Endothelial cell of hepatic sinusoid (primary cell): ENCODE results near the gene PODN.

Experiments
- in situ Hi-C: cut with HindIII; loops from 2 replicates; pipeline ENCODE4 v1.10.0; 2017; ENCODE audit warnings: low sequenced_read_pairs

The PODN gene

GRCh38 chr1:53073868-53074311 lies 11.9 kb downstream of the PODN start:
- in situ Hi-C loops: no loop called here

DNA sequence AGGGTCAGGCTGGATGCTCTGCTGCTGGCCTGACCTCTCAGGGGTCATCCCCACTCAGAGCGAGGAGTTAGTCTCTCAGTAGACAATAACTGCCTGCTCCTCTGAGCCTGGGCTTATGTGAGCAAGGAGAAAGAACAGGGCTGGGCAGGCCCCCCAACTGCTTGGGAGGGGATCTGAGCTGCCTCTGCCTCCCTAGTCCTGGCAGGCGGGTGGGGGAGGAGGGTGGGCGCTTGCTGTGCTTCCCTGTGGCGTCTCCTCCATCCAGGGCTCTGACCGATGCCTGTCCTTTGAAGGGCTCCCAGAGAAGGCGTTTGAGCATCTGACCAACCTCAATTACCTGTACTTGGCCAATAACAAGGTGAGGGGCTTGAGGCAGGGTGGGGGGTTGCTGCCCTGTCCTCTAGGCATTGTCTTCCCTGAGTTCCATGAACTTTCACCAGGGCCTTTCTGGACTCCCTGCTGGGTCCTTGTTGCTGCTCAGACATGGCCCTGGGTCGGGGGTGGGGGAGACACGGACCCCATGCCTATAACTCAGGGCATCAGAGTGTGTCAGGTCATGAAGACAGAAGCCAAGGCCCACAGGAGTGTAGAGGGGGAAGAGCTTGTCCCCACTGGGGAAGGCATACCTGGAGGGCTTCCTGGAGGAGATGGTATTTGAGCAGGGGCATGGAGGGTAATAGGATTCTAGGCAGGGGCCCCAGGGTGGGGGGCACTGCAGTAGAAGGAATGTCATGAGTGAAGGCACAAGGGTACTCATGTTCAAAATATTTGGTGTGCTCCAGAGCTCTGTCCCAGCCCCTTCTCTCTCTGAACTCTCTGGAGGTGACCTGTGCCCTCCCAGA lies 12.5 kb downstream of the PODN start:
- in situ Hi-C loops: no loop called here

DNA sequence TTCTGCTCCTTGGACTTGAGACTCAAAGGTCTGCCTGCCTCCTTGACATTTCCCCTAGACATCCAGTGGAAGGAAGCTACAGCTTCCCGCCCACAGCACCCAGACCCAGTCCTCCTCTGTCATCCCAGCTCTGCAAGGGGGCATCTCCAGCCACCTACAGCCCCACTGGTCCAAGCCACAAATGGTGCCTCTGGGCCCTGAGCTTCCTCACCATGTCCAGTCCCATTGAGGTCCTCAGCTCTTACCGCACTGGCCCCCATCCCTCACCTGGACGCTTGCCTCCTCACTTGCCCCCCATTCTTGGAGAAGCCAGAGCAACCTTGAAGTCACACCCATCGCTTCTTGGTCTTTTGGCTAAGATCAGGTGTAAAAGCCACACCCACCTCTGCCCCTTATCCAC lies 13.2 kb downstream of the PODN start:
- in situ Hi-C loops: no loop called here

DNA sequence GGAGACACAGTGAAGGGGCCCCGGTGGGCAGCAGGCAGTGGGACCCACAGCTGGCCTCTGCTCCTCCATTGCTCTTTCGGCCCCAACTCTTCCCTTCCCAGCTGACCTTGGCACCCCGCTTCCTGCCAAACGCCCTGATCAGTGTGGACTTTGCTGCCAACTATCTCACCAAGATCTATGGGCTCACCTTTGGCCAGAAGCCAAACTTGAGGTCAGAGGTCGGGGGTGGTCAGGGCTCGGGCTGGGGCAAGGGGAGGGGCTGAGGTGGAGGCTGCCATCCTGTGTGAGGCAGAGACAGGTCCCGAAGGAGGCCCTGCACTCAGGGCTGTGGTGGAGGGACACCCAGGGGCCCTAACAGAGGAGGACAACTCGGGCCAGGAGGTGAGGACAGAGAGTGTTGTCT lies 13.7 kb downstream of the PODN start:
- in situ Hi-C loops: no loop called here

- in situ Hi-C loops: no loop called here
Observed at GRCh38 chr1:53076165-53076564, 14.2 kb downstream of the PODN start.

DNA sequence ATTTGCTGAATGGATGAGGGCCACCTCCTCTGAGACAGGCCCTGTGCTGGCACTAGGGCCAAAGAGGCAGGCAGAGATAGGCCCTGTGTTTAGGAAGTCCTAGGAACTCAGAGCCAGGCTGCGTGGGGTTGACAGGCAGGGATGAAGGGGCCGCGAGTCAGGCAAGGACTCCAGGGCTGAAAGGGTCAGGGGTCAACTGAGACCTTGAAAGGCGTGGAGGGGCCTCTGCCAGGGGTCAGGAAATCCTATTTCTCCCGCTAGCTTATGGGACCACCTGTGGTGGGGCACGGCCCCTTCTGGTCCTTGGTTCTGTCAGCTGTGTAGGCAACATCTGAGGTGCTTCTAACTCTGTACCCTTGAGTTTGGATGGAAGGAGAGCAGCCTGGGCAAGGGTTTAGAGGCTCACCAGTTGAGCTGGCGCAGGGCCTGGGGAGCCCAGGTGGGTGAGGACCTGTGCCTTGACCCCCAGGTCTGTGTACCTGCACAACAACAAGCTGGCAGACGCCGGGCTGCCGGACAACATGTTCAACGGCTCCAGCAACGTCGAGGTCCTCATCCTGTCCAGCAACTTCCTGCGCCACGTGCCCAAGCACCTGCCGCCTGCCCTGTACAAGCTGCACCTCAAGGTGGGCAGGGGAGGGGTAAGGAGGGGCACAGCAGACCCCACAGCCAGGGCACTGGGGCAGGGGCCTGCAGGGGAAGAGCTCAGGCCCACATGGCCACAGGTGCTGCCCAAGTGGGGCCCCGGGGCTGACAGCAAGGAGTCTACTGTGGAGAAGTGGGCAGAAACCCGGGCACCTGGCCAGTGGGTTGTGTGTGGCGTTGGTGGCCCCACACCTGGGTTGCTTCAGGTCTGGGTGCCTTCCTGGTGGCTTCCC lies 14.9 kb downstream of the PODN start:
- in situ Hi-C loops: no loop called here

DNA sequence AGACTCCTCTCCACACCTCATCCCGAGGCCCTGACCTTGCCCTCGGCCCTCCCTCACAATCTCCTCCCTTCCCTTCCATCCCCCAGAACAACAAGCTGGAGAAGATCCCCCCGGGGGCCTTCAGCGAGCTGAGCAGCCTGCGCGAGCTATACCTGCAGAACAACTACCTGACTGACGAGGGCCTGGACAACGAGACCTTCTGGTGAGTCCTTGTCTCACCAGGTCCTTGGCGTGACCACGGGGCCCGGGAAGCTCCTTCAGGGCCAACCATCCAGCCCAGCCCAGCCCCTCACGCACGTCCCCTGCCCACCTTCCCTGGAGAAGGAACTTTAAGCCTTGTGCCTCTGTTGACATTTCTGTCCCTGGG lies 15.6 kb downstream of the PODN start:
- in situ Hi-C loops: no loop called here

DNA sequence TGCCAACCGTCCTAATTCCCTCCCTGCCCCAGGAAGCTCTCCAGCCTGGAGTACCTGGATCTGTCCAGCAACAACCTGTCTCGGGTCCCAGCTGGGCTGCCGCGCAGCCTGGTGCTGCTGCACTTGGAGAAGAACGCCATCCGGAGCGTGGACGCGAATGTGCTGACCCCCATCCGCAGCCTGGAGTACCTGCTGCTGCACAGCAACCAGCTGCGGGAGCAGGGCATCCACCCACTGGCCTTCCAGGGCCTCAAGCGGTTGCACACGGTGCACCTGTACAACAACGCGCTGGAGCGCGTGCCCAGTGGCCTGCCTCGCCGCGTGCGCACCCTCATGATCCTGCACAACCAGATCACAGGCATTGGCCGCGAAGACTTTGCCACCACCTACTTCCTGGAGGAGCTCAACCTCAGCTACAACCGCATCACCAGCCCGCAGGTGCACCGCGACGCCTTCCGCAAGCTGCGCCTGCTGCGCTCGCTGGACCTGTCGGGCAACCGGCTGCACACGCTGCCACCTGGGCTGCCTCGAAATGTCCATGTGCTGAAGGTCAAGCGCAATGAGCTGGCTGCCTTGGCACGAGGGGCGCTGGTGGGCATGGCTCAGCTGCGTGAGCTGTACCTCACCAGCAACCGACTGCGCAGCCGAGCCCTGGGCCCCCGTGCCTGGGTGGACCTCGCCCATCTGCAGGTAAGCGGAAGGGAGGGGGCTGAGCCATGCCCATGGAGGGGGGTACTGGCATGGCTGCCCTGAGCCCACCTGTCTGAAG lies 16.5 kb downstream of the PODN start:
- in situ Hi-C loops: no loop called here

DNA sequence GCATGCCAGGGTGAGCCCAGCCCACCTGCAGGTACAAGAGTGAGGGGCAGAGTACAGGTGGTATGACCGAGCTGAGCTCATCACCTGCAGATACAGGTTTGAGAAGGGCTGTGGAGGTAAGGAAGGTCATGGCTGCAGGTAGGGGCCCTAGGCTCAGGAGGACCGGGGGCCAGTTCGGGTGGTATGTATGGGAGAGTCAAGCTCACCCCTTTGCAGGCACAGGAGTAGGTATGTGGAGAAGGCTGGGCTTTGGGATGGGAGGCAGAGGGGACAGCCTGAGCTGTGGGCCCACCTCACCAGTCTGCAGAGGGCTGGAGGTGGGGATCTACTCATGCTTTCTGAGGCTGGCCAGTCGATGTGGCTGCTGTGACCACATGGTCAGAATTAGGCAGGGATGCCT lies 17.2 kb downstream of the PODN start:
- in situ Hi-C loops: no loop called here

GRCh38 chr1:53080041-53080440 lies 18.0 kb downstream of the PODN start:
- in situ Hi-C loops: no loop called here

GRCh38 chr1:53080769-53081168 lies 18.8 kb downstream of the PODN start:
- in situ Hi-C loops: no loop called here

DNA sequence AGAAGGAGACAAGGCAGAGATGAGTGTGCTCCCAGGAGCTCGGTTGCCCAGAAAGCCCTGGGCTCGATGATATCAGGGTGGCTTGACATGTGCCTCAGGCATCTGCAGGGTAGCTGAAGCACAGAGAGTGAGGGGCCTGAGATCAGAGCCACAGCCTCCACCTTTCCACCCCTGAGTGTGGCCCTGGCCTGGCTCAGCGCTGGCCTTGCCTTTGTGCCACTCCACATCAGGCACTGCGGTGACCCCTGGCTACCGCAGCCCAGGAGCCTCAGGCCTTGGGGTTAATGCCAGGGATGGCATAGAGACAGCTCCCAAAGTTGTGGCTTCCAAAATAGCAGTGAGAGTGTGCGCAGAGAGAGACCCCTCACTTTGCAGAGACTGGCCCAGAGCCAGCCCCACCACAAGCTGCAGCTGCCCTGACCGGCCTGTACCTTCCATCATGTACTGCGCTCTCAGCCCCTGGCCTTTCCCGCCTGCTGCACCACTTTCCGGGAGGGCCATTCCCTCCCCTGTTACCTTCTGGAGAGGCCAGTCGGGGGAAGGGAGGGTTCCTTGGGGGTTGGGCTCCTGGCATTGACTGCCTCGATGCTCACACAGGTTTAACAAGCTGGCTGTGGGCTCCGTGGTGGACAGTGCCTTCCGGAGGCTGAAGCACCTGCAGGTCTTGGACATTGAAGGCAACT lies 19.5 kb downstream of the PODN start:
- in situ Hi-C loops: no loop called here

DNA sequence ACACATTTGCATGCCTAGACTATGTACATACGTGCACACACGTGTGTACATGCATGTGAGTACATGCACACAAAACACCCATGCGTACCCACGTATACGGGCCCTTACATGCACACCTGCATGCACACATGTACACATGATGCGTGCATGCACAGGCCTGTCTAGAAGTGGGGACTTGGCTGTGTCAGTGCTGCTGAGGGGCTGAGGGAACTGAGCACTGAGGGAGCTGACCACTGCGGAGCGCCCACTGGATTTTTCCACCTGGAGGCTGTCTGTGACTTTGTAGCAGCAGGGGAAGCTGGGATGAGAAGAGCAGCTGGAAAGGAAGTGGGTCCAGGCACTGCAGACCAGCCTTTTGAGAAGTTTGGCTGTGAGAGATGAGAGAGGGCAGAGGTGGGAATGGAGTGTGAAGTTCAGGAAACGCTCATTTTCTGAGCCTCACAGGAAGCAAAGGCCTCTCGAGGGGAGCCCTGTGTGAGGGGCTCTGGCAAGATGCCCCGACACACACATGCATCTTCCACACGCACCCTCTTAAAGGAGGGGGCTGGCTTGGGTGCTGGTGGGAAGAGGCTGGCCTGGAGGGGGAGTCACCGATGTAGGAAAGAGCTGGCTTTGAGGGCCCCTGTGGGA lies 20.9 kb downstream of the PODN start:
- in situ Hi-C loops: no loop called here

DNA sequence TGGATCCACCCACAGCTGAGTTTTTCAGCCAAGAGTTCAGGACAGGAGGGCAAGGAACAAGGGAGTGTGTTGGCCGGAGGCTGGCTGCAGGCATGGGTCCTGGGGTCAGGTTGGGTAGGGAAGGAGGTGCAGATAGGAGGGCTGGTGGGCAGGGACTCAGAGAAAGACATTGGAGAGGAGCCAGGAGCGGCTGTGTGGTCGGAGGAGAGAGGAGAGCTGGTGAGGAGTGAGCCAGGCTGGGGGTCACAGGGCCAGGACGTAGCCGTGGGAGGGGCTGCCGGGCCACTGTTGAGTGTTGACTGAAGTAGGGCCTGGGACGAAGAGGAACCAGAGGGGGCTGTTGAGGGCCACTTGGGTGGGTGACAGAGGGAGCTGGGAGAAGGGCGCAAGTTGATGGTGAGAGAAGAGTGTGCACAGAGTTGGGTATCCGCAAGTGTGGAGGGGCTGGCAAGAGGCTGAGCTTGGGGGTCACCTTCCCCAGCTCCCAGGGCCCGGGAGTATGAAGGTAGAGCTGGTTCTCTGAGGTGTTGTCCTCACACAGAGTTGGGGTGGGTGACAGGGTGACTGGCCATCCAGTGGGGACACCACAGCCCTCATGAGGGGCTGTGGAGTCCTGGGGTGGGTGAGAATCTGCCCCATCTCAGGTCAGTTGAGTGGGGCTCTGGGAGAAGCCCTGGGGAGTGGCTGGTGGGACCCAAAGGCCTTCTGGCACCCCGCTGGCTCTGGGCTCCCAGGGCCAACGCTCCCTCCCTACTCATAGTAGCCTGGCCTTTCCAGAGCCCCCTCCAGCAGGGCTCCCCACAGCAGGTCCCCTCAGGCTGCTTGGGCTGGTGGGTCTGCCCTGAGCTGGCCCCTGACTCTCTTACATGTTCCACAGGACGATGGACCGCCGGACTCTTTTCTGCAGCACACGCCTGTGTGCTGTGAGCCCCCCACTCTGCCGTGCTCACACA lies 21.9 kb downstream of the PODN start:
- in situ Hi-C loops: no loop called here

GRCh38 chr1:53084589-53084971 lies 22.6 kb downstream of the PODN start:
- in situ Hi-C loops: no loop called here

- in situ Hi-C loops: loop anchor here (5.0 kb wide), 1 partner anchor 97 kb away; no protein-coding TSS in a partner anchor
Observed at GRCh38 chr1:53085405-53085804, 23.4 kb downstream of the PODN start.

DNA sequence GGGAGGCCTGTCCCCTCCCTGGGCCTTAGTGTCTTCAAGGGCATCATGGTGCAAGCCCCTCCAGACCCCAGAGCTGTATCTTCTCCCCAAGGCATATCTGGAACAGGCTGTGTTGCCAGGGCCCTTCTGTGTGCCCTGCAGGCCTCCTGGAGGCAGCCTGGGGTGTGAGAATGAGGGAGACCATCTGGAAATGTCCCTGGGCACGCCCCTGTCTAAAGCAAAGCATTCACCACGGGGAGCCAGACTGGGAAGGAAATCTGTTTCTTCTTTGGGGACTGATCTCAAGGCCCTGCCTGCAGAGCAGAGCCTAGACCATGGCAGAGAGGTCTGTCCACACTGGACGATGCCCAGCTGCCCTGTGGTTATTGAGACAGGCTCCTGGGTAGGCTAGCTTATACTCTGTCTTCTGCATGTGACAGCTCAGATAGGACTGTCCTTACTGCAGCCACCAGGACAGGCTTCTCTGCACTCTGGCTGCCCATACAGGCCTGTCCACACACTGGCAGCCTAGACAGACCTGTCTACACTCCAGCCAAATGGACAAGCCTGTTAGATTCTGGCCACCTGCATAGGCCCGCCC lies 24.6 kb downstream of the PODN start:
- in situ Hi-C loops: loop anchor here (5.0 kb wide), 1 partner anchor 96 kb away; no protein-coding TSS in a partner anchor
